ENCODE results near the gene TLR8.
"Not testable (repeated sequence)": the region's sequence is repeated elsewhere in the genome, so short reads cannot be mapped to it uniquely, and the experiment has no call there.

Gene TLR8

DNA sequence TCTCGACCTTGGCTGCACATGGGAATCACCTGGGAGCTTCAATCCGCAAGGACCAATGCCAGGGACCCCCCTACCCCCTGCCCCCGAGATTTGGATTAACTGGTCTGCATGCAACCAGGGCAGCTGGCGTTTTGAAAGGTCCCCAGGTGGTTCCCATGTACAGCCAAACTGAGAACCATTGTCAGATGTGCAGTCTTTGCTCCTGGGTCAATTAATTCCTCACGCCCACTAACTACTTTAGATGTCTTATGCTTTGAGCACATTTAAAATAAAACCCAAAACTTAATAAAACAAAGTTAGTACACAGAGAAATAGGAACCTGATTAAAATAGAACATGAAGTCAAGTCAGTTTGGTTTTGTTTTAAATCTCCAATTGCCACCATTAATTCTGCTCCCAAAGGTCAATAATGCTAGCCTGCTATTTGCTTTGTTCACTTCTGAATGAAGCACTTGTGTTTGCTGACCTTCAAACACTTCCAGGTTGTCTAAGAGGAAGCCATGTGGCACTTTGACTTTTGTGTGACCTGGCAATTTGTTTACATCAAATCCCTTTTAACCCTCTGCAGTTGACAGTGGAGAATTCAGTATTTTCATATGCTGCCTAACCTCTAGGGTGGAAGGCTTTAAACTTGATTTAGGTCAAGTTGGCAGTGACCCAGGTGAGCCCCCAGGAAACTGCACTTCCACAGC lies 41.3 kb downstream of the TLR8 start:
- DNase-seq = no peak

DNA sequence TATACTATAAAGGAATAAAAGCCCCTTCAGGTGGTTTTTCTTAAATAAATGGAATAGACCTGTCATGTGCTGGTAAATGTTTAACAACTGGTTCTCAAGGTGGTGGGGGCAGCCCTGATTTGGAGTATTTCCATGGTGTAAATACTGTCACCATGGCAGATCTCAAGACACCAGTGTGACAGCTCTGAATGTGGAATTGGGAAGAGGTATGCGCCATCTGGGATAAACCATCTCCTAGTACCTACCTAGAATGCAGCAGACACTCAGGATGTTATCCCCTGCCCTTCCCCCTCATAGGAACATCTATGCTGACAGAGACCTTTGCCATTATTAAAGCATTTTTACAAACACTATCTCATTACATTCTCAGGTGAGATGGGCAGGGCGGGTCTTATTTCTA lies 42.1 kb downstream of the TLR8 start:
- DNase-seq = no peak

DNA sequence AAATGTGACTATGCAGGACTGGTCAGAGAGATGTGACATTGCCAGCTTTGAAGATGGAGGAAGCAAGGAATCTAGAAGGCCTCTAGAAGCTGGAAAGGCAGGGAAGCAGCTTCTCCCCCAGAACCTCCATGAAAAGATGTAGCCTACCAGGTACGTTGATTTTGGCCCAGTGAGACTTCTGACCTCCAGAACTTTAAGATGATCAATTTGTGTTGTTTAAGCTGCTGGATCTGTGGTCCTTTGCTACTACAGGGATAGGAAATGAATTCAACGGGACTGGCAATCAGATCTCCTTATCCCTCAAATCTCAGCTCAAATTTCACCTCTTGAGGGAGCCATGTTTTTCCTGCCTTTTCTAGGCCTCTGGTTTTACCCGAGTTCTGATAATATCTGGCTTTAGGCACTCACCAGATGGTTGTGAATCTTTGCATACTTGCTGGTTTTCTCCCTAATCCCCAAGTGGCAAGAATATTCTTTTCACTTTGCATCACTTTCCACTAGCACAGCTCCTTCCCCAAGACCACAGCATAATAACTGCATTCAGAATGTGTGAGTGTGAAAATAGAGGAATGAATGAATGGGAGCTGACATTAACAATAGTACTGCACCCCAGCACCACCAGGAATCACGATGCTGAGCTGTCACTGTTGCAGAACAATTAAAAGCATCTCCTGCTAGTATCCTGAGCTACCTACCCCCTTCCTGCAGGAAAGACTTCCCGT lies 42.9 kb downstream of the TLR8 start:
- peak; percentile 92 for DNase-seq

DNA sequence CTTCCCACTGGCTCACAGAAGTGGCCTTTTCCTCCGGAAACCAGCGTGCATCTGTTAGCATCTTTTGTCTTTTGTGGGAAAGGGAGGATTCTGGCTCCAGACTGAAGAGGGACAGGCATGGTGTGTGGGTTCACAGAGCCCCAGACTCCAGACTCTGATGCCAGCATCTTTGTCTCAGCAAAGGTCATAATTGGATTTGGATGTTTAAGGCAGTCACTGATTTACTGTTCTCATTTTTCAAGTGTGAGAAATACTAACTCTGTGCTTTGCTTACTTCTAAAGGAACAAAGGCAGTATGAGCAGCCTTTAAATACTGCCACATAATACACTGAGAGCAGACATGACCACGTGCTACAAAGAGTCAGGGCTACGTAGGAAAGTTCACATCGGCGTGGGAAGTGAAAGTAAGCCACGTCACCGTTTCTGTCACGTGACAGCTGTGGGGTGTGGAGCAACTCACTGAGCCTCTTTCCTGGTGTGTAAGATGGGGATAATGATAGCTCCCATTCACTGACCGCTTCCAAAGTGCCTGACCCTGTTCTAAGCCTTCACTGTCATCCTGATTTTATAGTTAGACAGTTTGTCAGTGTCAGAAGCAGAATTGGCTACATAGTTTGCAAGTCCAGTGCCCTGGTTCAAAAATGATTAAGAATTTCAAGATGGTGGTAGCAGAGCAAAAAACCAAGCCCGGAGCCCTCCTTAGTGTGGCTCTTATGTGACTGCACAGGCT lies 43.7 kb downstream of the TLR8 start:
- DNase-seq = peak; percentile 85

DNA sequence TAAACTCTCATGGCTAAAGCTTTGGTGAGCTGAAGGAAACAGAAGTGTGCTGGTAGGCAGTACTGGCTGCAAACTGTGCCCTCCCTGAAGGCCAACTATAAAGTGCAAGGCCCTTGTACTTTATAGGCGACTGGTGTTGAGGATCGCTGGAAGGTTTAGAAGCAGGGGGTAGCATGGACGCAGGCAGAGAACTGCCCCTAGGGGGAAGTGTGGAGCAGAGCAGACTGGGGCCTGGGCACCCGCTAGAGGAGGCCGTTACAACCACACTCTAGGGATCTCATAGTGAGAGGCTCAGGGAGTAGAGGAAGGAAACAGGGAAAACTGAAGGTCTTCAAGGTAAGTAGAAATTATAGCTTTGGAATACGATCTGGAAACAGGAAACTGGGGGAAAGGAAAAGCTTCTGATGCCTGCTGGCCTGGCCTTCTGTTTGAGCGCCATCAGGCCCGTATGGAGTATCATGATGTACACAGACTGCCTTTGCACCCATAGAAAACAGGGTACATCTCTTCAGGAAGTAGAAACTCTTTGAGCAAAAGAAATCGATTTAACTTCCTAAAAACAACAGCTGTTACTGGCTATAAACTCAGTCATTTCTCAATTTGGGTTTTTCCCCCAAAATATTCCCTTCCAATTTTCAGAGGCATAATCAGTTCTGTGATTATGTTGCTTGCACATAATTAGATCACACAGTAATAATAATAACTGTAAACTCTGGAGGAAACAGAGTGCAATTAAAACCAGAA lies 44.6 kb downstream of the TLR8 start:
- DNase-seq = no peak

DNA sequence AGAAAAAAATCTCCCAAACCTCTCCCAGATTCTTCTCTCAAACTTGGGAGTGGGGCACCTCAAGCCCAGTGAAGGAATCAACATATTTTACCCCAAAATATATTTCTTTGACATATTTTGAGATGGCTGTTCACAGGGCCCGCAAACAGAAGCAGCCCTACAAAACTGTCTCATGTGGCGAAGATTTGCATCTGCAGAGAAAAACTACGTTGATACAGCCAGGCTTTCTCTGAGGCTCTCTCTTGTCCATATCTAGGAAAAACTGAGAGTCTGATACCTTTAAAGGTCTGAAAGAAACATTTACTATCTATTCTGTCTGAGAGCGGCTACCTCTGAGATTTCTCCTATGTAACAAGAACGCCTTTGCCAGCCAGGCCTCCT lies 45.2 kb downstream of the TLR8 start:
- no peak for DNase-seq

DNA sequence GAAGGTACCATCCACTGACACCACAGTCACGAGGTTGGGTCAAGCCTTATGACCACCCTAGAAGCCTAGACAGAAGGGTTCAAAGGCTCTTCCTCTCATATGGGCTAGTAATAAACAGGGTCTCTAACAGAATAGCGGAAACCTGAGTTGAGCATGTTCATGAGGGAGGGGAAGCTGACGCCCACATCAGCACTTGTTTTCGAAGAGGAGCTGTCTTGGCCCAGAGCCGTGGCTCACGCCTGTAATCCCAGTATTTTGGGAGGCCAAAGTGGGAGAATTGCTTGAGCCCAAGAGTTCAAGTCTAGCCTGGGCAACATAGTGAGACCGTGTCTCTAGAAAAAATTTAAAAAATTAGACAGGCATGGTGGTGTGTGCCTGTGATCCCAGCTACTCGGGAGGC lies 47.0 kb downstream of the TLR8 start:
- no peak for DNase-seq

DNA sequence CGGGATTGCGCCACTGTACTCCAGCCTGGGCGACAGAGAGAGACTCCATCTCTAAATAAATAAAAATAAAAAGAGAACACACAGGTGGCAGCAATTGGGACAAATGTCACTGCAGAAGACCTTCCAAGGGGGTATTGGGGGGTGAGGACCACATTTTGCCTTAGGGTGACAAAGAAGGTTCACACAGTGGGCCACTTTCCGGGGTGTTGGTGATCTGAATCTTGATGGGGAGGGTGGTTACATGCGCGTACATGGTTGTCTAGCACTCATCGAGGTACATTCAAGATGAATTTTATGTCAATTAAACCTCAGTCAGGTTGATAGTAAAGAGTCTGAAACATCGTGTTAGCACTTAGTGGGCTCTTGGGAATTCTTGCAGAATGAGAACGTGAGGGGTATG lies 48.0 kb downstream of the TLR8 start:
- DNase-seq = no peak

DNA sequence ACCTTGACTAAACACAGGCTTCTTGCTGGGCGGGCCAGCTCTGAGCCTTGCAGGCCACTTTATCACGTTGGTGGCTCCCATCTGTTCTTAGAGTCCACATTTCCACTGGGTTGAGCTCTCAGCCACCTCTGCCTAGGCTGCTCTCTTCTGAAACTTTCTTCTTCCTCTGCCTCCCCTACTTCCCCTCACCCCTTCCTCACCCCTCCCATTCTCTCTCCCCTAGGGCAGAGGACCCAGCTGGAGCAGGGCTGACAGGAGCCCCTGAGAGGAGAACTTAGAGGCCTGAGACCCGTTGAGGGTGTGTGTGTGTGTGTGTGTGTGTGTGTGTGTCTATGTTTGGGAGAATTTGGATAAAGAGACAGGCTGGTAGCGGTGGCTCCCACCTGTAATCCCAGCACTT lies 48.6 kb downstream of the TLR8 start:
- no peak for DNase-seq

DNA sequence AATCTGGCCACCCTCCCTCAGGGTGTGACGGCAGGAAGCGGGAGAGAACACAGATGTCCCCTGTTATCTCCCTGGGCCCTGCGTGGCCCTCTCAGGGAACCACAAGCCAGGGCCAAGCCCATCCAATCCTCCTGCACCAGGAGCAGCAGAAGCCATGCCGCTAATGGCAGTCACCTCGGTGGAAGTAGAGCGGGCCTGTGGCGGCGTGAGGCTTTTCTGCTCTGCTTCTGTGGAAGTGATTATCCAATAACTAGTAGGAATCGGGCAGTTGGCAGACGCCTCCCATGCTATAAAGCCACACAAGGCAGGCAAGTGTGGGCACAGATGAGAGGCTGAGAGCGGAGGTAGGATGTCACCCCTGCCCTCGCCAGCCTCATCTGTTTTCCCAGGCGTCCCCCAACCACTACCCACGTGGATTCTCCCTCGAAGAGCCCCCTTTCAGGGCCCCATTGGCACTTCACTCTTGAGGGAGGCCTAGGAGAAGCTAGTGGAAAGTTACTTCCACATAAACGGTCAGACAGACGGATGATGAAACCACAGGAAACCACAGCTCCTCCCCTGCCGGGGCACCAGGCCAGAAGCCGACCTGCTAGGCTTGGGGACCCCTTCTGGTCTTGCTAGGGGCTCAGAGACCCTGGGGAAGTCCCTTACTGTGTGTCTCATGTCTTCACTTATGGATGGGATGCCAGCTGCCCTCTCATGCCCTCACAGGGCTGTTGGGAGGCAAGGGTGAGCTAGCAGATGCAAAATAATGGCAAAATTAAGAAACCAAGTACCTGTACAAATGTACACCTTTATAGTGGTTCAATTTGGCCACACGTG lies 49.7 kb downstream of the TLR8 start:
- DNase-seq = peak; percentile 89

DNA sequence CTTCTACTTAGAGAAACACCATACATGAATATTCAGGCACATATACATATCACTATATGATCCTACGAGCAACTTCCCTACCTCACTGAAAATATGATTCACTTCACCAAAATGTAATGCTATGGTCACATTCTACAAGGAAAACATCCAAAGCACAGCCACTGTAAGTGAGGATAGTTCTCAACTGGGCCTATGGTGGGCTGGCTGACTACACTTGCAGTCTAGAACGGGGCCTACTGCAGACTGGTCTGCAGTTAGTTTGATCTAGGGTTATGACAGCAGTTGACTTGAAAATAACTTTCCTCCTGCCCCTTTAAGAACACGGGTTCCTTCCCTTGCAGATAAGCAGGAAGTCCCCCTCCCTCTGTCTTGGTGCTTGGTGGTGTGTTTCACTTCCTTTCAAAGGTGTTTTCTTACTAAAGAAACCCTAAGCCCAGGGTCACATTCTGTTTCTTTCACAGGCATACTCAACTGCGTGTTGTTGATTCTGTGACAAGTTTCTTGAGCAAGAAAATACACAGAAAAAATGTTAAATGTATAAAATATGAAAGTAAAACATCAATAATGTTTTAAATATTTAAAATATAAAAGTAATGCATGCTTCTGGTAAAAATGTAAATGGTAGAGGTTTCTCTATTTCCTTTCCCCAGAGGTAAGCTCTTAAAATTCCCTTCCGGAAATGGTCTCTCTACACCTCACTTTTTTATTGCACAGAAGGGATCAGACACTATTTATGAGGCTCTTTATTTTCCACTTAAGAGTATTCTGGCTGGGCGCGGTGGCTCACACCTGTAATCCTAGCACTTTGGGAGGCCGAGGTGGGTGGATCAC lies 50.5 kb downstream of the TLR8 start:
- peak; percentile 77 for DNase-seq

DNA sequence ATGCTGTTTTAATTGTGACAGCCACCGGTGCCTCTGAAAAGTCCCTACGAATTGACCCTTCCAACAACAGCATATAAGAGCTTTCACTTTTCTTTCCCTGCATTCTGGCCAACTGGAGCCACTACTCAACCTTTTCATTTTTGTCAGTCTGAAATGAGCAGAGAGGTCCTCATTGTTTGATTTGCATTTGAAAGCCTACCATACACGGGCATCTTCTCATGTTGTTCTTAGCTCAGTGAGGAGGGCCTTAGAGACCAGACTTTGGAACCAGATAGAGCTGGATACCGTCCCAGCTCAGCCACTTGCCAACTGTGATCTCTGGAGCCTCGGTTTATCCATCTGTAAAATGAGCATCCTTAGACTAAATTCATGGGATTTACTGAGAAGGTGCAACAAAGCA lies 51.6 kb downstream of the TLR8 start:
- DNase-seq = no peak

DNA sequence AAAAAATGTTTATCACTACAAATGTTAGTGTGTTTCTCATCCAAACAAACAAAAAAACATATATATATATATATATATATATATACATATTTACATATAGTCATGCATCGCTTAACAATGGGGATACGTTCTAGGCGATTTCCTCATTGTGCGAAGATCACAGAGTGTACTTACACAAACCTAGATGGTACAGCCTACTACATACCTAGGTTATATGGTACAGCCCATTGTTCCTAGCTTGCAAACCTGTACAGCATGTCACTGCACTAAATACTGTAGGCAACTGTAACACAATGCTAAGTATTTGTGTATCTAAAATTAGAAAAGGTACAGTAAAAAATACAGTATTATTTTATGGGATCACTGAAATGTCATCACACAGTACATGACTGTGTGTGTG lies 52.0 kb downstream of the TLR8 start:
- no peak for DNase-seq

DNA sequence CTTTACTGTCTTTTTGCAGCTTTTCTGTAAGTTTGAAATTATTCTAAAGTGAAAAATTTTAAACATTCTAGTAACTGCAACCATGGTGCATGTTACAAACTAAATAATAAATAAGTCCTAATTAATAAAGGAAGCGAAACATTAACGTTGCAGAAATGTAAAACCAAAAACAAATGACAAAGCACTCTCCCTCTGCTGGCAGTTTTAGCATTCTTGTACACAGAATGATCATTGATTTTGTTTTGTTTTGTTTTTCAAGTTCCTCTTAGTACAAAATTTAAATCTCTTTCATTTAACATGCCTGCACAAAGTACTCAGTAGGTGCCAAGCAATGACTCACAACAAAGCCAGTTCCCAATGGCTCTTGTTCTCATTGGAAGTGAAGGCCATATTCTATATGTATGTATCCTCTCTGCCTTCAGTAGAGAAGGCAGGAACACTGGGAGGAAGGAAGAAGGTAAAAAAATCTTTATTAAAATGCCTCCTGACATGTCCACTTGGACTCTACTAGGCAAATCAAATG lies 54.8 kb downstream of the TLR8 start:
- no peak for DNase-seq

DNA sequence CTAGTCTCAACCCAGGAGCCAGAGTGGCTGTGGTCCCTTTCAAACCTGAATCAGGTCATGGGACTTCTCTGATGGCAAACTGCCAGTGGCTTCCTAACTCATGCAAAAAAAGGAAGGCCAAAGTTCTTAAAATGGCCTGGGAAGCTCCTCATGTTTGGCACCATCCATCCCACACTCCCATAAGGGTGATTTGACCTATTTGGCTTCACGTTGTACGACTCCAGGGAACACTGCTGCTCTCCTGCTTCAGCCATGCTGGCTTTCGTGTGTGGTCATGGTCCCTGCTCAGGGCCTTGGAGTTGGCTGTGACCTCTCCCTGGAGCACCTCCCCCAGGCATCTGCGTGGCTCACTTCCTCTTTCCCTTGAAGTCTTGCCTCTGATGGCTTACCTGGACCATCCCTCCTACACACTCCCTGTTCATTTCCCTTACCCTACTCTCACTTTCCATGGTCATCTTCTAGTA lies 55.7 kb downstream of the TLR8 start:
- DNase-seq = no peak

DNA sequence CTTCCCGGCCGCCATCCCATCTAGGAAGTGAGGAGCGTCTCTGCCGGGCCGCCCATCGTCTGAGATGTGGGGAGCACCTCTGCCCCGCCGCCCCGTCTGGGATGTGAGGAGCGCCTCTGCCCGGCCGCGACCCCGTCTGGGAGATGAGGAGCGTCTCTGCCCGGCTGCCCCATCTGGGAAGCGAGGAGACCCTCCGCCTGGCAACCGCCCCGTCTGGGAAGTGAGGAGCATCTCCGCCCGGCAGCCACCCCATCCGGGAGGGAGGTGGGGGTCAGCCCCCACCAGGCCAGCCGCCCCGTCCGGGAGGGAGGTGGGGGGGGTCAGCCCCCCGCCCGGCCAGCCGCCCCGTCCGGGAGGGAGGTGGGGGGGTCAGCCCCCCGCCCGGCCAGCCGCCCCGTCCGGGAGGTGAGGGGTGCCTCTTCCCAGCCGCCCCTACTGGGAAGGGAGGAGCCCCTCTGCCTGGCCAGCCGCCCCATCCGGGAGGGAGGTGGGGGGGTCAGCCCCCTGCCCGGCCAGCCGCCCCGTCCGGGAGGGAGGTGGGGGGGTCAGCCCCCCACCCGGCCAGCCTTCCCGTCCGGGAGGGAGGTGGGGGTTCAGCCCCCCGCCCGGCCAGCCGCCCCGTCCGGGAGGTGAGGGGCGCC lies 56.9 kb downstream of the TLR8 start:
- not testable (repeated sequence) for DNase-seq

DNA sequence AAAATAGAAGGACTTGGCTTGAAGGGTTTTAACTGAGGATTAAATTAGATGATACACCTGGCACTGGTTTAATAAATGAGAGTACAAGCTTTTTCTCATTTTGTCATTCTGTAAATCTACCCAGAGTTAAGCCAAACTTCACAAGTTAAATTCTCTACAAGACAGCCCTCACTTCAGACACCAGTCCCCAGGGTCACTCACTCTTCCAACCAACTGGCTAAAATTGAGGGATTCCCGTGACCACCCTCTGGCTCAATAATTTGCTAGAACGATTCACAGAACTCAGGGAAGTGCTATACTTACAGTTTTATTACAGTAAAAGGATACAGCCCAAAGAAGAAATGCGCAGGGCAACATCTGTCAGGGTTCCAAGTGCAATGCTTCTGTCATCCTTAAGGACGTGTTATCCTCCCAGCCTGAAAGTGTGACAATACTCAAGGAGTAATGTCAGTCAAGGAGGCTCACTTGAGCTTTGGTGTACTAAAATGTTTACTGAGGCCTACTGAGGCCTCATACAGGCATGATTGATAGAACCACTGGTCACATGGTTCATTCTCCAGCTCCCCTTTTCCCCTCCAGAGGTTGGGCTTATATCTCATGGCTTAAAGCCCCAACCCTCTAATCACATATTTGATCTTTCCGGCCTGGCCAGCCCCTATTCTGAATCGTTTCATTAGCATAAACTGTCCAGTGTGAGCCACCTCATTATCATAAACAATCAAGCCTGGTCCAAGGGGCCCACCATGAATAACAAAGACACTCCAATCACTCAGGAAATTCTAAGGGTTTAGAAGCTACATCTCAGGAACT lies 58.9 kb downstream of the TLR8 start:
- DNase-seq = no peak

DNA sequence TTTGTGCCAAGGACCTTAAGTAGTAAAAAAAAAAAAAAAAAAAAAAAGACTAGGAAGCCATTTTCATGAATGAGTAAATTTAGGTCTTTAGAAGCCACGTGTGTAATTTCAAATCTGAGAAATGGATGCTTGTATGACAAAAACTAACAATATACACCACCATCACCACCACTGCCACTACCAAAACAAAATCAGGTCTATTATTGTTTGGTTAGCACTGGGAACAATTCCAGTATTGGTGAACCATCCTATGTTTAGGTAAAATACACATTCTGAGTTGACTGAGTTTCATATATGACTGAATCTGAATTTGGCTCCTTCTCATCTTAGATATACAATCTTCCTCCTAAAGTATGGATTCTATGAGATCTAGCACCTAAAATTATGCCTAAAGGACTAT lies 59.7 kb downstream of the TLR8 start:
- DNase-seq = no peak

DNA sequence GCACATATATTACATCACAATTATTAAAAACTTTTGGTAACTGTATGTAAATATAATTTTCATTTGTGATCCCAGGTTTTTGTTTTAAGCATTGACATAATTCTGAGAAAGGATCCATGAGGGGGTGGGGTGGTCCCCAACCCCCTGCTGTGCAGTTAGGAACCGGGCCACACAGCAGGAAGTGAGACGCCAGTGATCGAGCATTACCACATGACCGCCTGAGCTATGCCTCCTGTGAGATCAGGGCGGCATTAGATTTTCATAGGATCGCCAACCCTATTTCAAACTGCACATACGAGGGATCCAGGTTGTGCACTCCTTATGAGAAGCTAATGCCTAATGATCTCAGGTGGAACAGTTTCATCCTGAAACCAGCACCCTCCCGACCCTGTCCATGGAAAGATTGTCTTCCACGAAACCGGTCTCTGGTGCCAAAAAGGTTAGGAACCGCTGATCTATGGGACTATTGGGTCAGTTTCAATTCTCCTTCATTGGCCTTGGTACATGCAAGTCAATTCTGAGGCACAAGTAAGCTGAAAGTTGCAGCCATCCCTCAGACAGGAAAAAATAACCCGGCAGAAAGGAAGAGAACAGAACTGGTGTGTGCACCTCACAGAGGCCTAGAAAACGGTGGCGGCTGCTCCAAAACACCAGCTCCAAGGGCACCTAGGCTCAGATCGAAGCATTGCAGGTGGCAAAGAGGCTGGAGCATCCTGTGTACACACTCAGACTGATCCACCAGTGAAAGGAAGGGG lies 61.5 kb downstream of the TLR8 start:
- no peak for DNase-seq

Data from fibroblast of upper back skin (primary cell).